ENCODE results near the gene NPIPB6.
"Not testable (repeated sequence)": the region's sequence is repeated elsewhere in the genome, so short reads cannot be mapped to it uniquely, and the experiment has no call there.

- not testable (repeated sequence) for TF ChIP-seq POLR2A (IDR thresholded peaks at IDR 0.05)
- TF ChIP-seq CTCF (IDR thresholded peaks at IDR 0.05): peak in 1 of 12 donors; percentile 17
Measured at GRCh38 chr16:28364268-28365173, 1.2 kb upstream of the NPIPB6 start.

All from heart left ventricle (tissue), 13 donors.